GM12878 (cell line): ENCODE results near the gene FRAS1. TPM values are rescaled to one million over a fixed set of nuclear protein-coding genes. Genes with fewer than 3 reads are reported as not detected.

Experiments used
- ATAC-seq: fragments of 200-7000 bp; cut with Tn5 transposase; 3 replicates; pipeline ENCODE4 v1.9.1; 2020; ENCODE audit warnings: mild to moderate bottlenecking, moderate library complexity
- BruUV-seq: library from RNA; stranded (reverse); fragments of 400-500 nt; replicated peaks from 2 replicates; lab custom pipeline; 2021; lab: Mats Ljungman, UMichigan
- CTCF ChIA-PET: fragments of 300-600 bp; sonication (Branson Sonifier 250); formaldehyde crosslinking; extraction: SDS; loops from one replicate; lab custom pipeline; 2021; ENCODE audit warnings: inconsistent platforms; lab: Yijun Ruan, JAX
- POLR2A ChIA-PET: fragments of 350-600 bp; formaldehyde crosslinking; extraction: SDS; loops from one replicate; lab custom pipeline; 2021; ENCODE audit warnings: inconsistent platforms; lab: Charles Lee
- RAD21 ChIA-PET: fragments of 300-600 bp; sonication (Branson Sonifier 250); formaldehyde crosslinking; loops from one replicate; lab custom pipeline; 2023; ENCODE audit warnings: antibody characterized with exemption; ENCODE audit not compliant: unreplicated experiment; lab: Charles Lee
- SMC1A ChIA-PET: fragments of 300-600 bp; sonication (Branson Sonifier 250); formaldehyde crosslinking; loops from one replicate; lab custom pipeline; 2023; ENCODE audit not compliant: unreplicated experiment, uncharacterized antibody; lab: Charles Lee
- DNase-seq: peaks from one replicate; pipeline ENCODE4 v3.0.0-alpha.2; 2011; ENCODE audit warnings: low read depth, low spot score
- FAIRE-seq: peaks from 3 replicates; lab custom pipeline; 2011; peaks lifted over from hg19 to GRCh38; lab: Jason Lieb, UNC
- H2AFZ ChIP-seq: 2 replicates; pipeline ENCODE4 v1.6.0; 2011; ENCODE audit warnings: low read depth, low read length, control low read depth; ENCODE audit not compliant: control insufficient read depth
- H3K27ac ChIP-seq: 2 replicates; pipeline ENCODE4 v1.5.1; 2011; ENCODE audit warnings: control low read depth; ENCODE audit not compliant: control insufficient read depth, insufficient read depth
- H3K27me3 ChIP-seq, 2 experiments: replicated peaks in 1 of 2; 2 replicates each; pipeline versions ENCODE4 v1.6.0 to v1.6.1; 2011; ENCODE audit warnings: low read length in 1 of 2; ENCODE audit not compliant: control insufficient read depth in 2 of 2, insufficient read depth in 2 of 2
- H3K36me3 ChIP-seq, 2 experiments: 2 replicates each; pipeline ENCODE4 v1.5.1; 2011; ENCODE audit warnings: low read length in 1 of 2; ENCODE audit not compliant: control insufficient read depth in 2 of 2, insufficient read depth in 2 of 2
- H3K4me1 ChIP-seq: 2 replicates; pipeline ENCODE4 v1.6.1; 2011; ENCODE audit warnings: mild to moderate bottlenecking, low read length, moderate library complexity, mixed read lengths; ENCODE audit not compliant: control insufficient read depth, insufficient read depth
- H3K4me2 ChIP-seq: 2 replicates; pipeline ENCODE4 v1.6.0; 2011; ENCODE audit warnings: control low read depth; ENCODE audit not compliant: control insufficient read depth, insufficient read depth
- H3K4me3 ChIP-seq: fragments of 200-600 bp; sonication (generic); 2 replicates; pipeline ENCODE4 v1.5.1; 2016
- H3K79me2 ChIP-seq: 2 replicates; pipeline ENCODE4 v1.6.0; 2011; ENCODE audit warnings: low read length; ENCODE audit not compliant: control insufficient read depth, insufficient read depth
- H3K9ac ChIP-seq: 2 replicates; pipeline ENCODE4 v1.8.0; 2011; ENCODE audit warnings: low read length, control low read depth, mixed read lengths; ENCODE audit not compliant: control insufficient read depth, insufficient read depth
- H3K9me3 ChIP-seq: replicated peaks from 3 replicates; pipeline ENCODE4 v1.5.1; 2011; ENCODE audit warnings: mild to moderate bottlenecking, low read length; ENCODE audit not compliant: control insufficient read depth, insufficient read depth
- H4K20me1 ChIP-seq: 2 replicates; pipeline ENCODE4 v1.6.0; 2011; ENCODE audit not compliant: control insufficient read depth, insufficient read depth
- BRCA1 ChIP-seq: IDR thresholded peaks from 2 replicates; pipeline ENCODE4 v1.6.1; 2011; ENCODE audit warnings: low read depth, low read length, improper control_type of control experiment
- WGBS: methylation state at CpG from one replicate; pipeline ENCODE4 v1.1.6; 2016; ENCODE audit warnings: low lambda C conversion rate; ENCODE audit not compliant: insufficient replicate concordance, insufficient coverage; ENCODE audit errors: missing lambda C conversion rate; 5-methylcytosine and 5-hydroxymethylcytosine counted together
- in situ Hi-C: fragments of 300-500 bp; cut with MboI; formaldehyde crosslinking; loops from 9 replicates; pipeline ENCODE4 v1.14.3; 2018; ENCODE audit warnings: mixed read lengths
- intact Hi-C: fragments of 100-400 bp; cut with micrococcal nuclease; formaldehyde crosslinking; loops from one replicate; pipeline ENCODE4 v1.14.2; 2022; ENCODE audit not compliant: unreplicated experiment
- polyA plus RNA-seq, 11 experiments: library from polyadenylated mRNA; depleted of rRNA in 4 of 11; unstranded in 6 of 11; stranded (reverse) in 5 of 11; fragments of >200 nt; fragmentation: Nextera tagmentation in 4 of 11; fragmentation: Illumina TruSeq in 1 of 11; extraction: Ambion mirVana in 4 of 11; extraction: Trizol in 1 of 11; gene quantifications; 1 replicate in 1 of 11; 2 replicates in 10 of 11; pipeline versions ENCODE4 v1.2.1 to v1.2.3, GENCODE V29; 2011 to 2016; ENCODE audit warnings: inconsistent platforms in 2 of 11, missing spikeins in 2 of 11, low read depth in 1 of 11
- total RNA-seq, 4 experiments: library from RNA; depleted of rRNA in 3 of 4; stranded (reverse); fragments of >200 nt in 3 of 4; fragmentation: Illumina TruSeq in 1 of 4; extraction: Trizol in 1 of 4; gene quantifications; 2 replicates each; pipeline versions ENCODE4 v1.2.1 to v1.2.3, GENCODE V29; 2013 to 2021
- TF ChIP-seq, protein P1 (sequence below): IDR thresholded peaks from 2 replicates; pipeline ENCODE4 v1.6.1; 2012; ENCODE audit warnings: improper control_type of control experiment, low read depth, low read length; ENCODE audit not compliant: insufficient replicate concordance
- TF ChIP-seq, protein P2 (sequence below): IDR thresholded peaks from 2 replicates; pipeline ENCODE4 v1.6.1; 2012; ENCODE audit warnings: low read depth, low read length, improper control_type of control experiment
- TF ChIP-seq, protein P3 (sequence below): fragments of 450-650 bp; IDR thresholded peaks from 2 replicates; pipeline ENCODE4 v1.6.1; 2016; ENCODE audit warnings: mild to moderate bottlenecking
- TF ChIP-seq, protein P4 (sequence below): fragments of 450-650 bp; IDR thresholded peaks from 2 replicates; pipeline ENCODE4 v1.6.1; 2016; ENCODE audit warnings: mild to moderate bottlenecking

Gene FRAS1
- total and polyA plus RNA-seq, 10 of the 15 experiments (the other 5 are each of a cell fraction or from before 2014, with no cell fraction given), result 0.08 to 11.7 (median 0.20) TPM

DNA sequence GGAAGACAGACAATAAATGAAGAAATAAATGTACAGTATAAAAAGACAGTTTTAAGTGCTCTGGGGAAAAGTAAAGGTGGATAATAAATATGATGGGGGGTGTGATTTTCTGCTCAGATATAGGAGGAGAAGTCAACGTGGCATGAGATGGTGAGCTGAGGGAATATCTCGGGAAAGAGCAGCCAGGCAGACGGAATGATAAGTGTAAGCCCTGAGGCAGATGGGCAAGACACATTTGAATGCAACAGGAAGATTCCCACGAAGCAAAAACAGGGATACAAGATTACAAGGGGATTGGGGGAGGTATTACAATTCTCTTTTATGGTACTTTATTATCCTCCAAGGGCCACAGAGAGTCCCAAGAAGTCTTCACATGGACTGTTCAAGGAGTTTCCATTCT, 505.6 kb downstream of the FRAS1 start (continued):
- TF ChIP-seq, protein P1, sequence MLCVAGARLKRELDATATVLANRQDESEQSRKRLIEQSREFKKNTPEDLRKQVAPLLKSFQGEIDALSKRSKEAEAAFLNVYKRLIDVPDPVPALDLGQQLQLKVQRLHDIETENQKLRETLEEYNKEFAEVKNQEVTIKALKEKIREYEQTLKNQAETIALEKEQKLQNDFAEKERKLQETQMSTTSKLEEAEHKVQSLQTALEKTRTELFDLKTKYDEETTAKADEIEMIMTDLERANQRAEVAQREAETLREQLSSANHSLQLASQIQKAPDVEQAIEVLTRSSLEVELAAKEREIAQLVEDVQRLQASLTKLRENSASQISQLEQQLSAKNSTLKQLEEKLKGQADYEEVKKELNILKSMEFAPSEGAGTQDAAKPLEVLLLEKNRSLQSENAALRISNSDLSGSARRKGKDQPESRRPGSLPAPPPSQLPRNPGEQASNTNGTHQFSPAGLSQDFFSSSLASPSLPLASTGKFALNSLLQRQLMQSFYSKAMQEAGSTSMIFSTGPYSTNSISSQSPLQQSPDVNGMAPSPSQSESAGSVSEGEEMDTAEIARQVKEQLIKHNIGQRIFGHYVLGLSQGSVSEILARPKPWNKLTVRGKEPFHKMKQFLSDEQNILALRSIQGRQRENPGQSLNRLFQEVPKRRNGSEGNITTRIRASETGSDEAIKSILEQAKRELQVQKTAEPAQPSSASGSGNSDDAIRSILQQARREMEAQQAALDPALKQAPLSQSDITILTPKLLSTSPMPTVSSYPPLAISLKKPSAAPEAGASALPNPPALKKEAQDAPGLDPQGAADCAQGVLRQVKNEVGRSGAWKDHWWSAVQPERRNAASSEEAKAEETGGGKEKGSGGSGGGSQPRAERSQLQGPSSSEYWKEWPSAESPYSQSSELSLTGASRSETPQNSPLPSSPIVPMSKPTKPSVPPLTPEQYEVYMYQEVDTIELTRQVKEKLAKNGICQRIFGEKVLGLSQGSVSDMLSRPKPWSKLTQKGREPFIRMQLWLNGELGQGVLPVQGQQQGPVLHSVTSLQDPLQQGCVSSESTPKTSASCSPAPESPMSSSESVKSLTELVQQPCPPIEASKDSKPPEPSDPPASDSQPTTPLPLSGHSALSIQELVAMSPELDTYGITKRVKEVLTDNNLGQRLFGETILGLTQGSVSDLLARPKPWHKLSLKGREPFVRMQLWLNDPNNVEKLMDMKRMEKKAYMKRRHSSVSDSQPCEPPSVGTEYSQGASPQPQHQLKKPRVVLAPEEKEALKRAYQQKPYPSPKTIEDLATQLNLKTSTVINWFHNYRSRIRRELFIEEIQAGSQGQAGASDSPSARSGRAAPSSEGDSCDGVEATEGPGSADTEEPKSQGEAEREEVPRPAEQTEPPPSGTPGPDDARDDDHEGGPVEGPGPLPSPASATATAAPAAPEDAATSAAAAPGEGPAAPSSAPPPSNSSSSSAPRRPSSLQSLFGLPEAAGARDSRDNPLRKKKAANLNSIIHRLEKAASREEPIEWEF, result no peak
- TF ChIP-seq, protein P2, sequence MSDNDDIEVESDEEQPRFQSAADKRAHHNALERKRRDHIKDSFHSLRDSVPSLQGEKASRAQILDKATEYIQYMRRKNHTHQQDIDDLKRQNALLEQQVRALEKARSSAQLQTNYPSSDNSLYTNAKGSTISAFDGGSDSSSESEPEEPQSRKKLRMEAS, result no peak

DNA sequence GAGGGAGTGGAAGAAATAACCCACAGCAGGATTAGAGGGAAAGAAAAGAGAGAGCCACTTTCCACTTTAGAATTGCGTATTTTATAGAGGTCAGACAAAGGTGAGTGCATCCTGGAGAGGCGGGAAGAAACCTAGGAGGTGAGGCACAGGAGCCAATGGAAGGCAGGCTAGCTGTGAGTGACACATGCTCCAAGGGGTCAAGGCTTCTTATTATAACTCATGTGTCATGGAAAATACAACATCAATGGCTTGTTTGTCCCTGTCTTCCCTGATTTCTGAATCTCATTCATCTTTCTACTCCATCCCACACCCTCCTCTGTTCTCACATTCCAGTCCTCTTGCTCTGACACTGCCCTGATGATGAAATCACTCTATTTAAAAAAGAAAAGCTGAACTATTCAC, 508.8 kb downstream of the FRAS1 start:
- in situ Hi-C loops (no loop called here), intact Hi-C loops (loop anchor here (10.0 kb wide), 1 partner anchor 511 kb away; the partner anchor contains the start of gene FRAS1)
- H3K4me3 ChIP-seq, result no peak overlapping the region
- no peak overlapping the region for H2AFZ ChIP-seq
- FAIRE-seq (no peak), DNase-seq (no peak), ATAC-seq (no peak)
- no TSS peak for BruUV-seq
- WGBS, result 78% methylated on average over 2 of the region's 2 CpGs
- H3K9ac ChIP-seq, result no peak overlapping the region
- no peaks in the 10 kb centered on the region for H3K79me2 ChIP-seq
- no peaks in the 10 kb centered on the region for H3K9me3 ChIP-seq
- no peak overlapping the region for H3K4me2 ChIP-seq
- ChIA-PET SMC1A (interaction anchor here (0.7 to 7.1 kb wide), 8 partner anchors 12 to 506 kb away, joined by 3 to 69 read pairs (median 6); partner anchors contain the start of gene ANXA3), RAD21 (interaction anchor here (0.6 to 1.7 kb wide), 5 partner anchors 26 to 506 kb away, joined by 3 to 6 read pairs (median 3); no protein-coding TSS in a partner anchor), POLR2A (interaction anchor here (0.5 to 0.8 kb wide), 2 partner anchors 105 to 146 kb away, joined by 3 read pairs; no protein-coding TSS in a partner anchor), CTCF (interaction anchor here (0.5 to 4.5 kb wide), 3 partner anchors 26 to 433 kb away, joined by 3 to 19 read pairs (median 12); no protein-coding TSS in a partner anchor)
- H3K27ac ChIP-seq, result no peak overlapping the region
- H4K20me1 ChIP-seq, result no peaks in the 10 kb centered on the region
- H3K27me3 ChIP-seq, result no peaks in the 10 kb centered on the region
- H3K4me1 ChIP-seq, result peaks cover 6% of the 10 kb centered on the region
- no peaks in the 10 kb centered on the region for H3K36me3 ChIP-seq
- TF ChIP-seq, protein P3, sequence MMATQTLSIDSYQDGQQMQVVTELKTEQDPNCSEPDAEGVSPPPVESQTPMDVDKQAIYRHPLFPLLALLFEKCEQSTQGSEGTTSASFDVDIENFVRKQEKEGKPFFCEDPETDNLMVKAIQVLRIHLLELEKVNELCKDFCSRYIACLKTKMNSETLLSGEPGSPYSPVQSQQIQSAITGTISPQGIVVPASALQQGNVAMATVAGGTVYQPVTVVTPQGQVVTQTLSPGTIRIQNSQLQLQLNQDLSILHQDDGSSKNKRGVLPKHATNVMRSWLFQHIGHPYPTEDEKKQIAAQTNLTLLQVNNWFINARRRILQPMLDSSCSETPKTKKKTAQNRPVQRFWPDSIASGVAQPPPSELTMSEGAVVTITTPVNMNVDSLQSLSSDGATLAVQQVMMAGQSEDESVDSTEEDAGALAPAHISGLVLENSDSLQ, result 0 out of 2 replicates have a peak, but pooled peaks have one; percentile 28
- TF ChIP-seq BRCA1, result no peak
- TF ChIP-seq, protein P4, sequence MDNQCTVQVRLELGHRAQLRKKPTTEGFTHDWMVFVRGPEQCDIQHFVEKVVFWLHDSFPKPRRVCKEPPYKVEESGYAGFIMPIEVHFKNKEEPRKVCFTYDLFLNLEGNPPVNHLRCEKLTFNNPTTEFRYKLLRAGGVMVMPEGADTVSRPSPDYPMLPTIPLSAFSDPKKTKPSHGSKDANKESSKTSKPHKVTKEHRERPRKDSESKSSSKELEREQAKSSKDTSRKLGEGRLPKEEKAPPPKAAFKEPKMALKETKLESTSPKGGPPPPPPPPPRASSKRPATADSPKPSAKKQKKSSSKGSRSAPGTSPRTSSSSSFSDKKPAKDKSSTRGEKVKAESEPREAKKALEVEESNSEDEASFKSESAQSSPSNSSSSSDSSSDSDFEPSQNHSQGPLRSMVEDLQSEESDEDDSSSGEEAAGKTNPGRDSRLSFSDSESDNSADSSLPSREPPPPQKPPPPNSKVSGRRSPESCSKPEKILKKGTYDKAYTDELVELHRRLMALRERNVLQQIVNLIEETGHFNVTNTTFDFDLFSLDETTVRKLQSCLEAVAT, result no peak
